ENCODE measurements around the gene SRR.
A peak's percentile ranks its signal among the peaks of the same experiment; 100 is the strongest.

SRR gene

GRCh38 chr17:2344528-2344927 lies 40.8 kb downstream of the SRR start:
- Histone ChIP-seq H4K8ac (ENCODE audit: low read length) (no peak overlapping the region), H3K14ac (ENCODE audit: low read length in 2 of 2) (no peak overlapping the region), H3K27ac (ENCODE audit: low read length, poor library complexity, severe bottlenecking) (no peak overlapping the region), H3K4me2 (ENCODE audit: low read length, poor library complexity, severe bottlenecking) (no peak overlapping the region), H3K79me1 (replicated peaks; ENCODE audit: low read length, poor library complexity, severe bottlenecking) (peaks cover 24% of the 10 kb centered on the region), H3K4me1 (ENCODE audit: control insufficient read depth, insufficient read depth, low read depth, low read length) (peaks cover 16% of the 10 kb centered on the region), H2AK5ac (ENCODE audit: low read length, severe bottlenecking) (no peak overlapping the region), H3K4ac (ENCODE audit: low read depth in 1 of 2, low read length in 2 of 2) (no peak overlapping the region), H2BK15ac (ENCODE audit: low read depth, poor library complexity, severe bottlenecking) (no peak overlapping the region), H3K27me3 (ENCODE audit: control insufficient read depth in 1 of 2, insufficient read depth in 1 of 2, low read length in 2 of 2) (no peaks in the 10 kb centered on the region), H3K23ac (ENCODE audit: low read length in 2 of 2) (no peak overlapping the region), H3K36me3 (ENCODE audit: control insufficient read depth in 1 of 2, insufficient read depth in 2 of 2, low read depth in 1 of 2, low read length in 2 of 2) (peaks cover 20 to 27% of the 10 kb centered on the region in 2 experiments), H2AFZ (ENCODE audit: low read depth, low read length) (no peak overlapping the region), H3K9ac (ENCODE audit: low read length) (no peak overlapping the region), H2BK120ac (ENCODE audit: low read depth, low read length) (no peak overlapping the region), H3K18ac (ENCODE audit: low read depth in 1 of 2, low read length in 2 of 2) (no peak overlapping the region), H2BK5ac (ENCODE audit: low read depth, low read length, poor library complexity, severe bottlenecking) (no peak overlapping the region), H2BK12ac (ENCODE audit: low read length in 2 of 2) (no peak overlapping the region), H3K9me3 (ENCODE audit: control insufficient read depth, low read length) (no peaks in the 10 kb centered on the region), H3K4me3 (ENCODE audit: insufficient read depth in 1 of 2, low read depth in 1 of 2, low read length in 2 of 2) (no peak overlapping the region), H4K91ac (ENCODE audit: low read length) (no peak overlapping the region)
- no peak for DNase-seq
- WGBS, result 94% methylated on average over 10 of the region's 10 CpGs

- Histone ChIP-seq H2BK12ac (ENCODE audit: low read length in 2 of 2) (no peak overlapping the region), H3K4me3 (ENCODE audit: insufficient read depth in 1 of 2, low read depth in 1 of 2, low read length in 2 of 2) (no peak overlapping the region), H2BK120ac (ENCODE audit: low read depth, low read length) (no peak overlapping the region), H3K9ac (ENCODE audit: low read length) (no peak overlapping the region), H3K14ac (ENCODE audit: low read length in 2 of 2) (no peak overlapping the region), H3K9me3 (ENCODE audit: control insufficient read depth, low read length) (no peaks in the 10 kb centered on the region), H4K91ac (ENCODE audit: low read length) (no peak overlapping the region), H3K4ac (ENCODE audit: low read depth in 1 of 2, low read length in 2 of 2) (no peak overlapping the region), H3K79me1 (replicated peaks; ENCODE audit: low read length, poor library complexity, severe bottlenecking) (peaks cover 32% of the 10 kb centered on the region), H3K18ac (ENCODE audit: low read depth in 1 of 2, low read length in 2 of 2) (no peak overlapping the region), H4K8ac (ENCODE audit: low read length) (no peak overlapping the region), H3K4me1 (ENCODE audit: control insufficient read depth, insufficient read depth, low read depth, low read length) (peaks cover 16% of the 10 kb centered on the region), H2BK15ac (ENCODE audit: low read depth, poor library complexity, severe bottlenecking) (no peak overlapping the region), H2BK5ac (ENCODE audit: low read depth, low read length, poor library complexity, severe bottlenecking) (no peak overlapping the region), H3K27ac (ENCODE audit: low read length, poor library complexity, severe bottlenecking) (no peak overlapping the region), H2AK5ac (ENCODE audit: low read length, severe bottlenecking) (no peak overlapping the region), H3K36me3 (ENCODE audit: control insufficient read depth in 1 of 2, insufficient read depth in 2 of 2, low read depth in 1 of 2, low read length in 2 of 2) (peaks cover 23 to 29% of the 10 kb centered on the region in 2 experiments), H3K27me3 (ENCODE audit: control insufficient read depth in 1 of 2, insufficient read depth in 1 of 2, low read length in 2 of 2) (no peaks in the 10 kb centered on the region), H3K4me2 (ENCODE audit: low read length, poor library complexity, severe bottlenecking) (no peak overlapping the region), H3K23ac (ENCODE audit: low read length in 2 of 2) (no peak overlapping the region), H2AFZ (ENCODE audit: low read depth, low read length) (no peak overlapping the region)
- WGBS, result 97% methylated on average over 8 of the region's 8 CpGs
- no peak for DNase-seq
Measured at GRCh38 chr17:2346475-2346874, 42.7 kb downstream of the SRR start.

GRCh38 chr17:2347805-2348685 lies 44.3 kb downstream of the SRR start:
- no peak overlapping the region for H4K8ac ChIP-seq (ENCODE audit: low read length)
- no peak overlapping the region for H2BK15ac ChIP-seq (ENCODE audit: low read depth, poor library complexity, severe bottlenecking)
- no peak overlapping the region for H3K14ac ChIP-seq (ENCODE audit: low read length in 2 of 2)
- 49% methylated on average over 11 of the region's 11 CpGs for WGBS
- DNase-seq, result peak; percentile 97
- peak overlapping the region in 1 of 2 experiments; percentile 32 for H3K4ac ChIP-seq (ENCODE audit: low read depth in 1 of 2, low read length in 2 of 2)
- H4K91ac ChIP-seq (ENCODE audit: low read length), result no peak overlapping the region
- H2AK5ac ChIP-seq (ENCODE audit: low read length, severe bottlenecking), result peak overlapping the region; percentile 37
- H2BK5ac ChIP-seq (ENCODE audit: low read depth, low read length, poor library complexity, severe bottlenecking), result no peak overlapping the region
- peak overlapping the region; percentile 46 to 52 for H3K18ac ChIP-seq (ENCODE audit: low read depth in 1 of 2, low read length in 2 of 2)
- peaks cover 33% of the 10 kb centered on the region for H3K79me1 ChIP-seq (replicated peaks; ENCODE audit: low read length, poor library complexity, severe bottlenecking)
- H3K9me3 ChIP-seq (ENCODE audit: control insufficient read depth, low read length), result no peaks in the 10 kb centered on the region
- peak overlapping the region; percentile 81 for H3K27ac ChIP-seq (ENCODE audit: low read length, poor library complexity, severe bottlenecking)
- no peak overlapping the region for H3K4me2 ChIP-seq (ENCODE audit: low read length, poor library complexity, severe bottlenecking)
- peaks cover 18% of the 10 kb centered on the region for H3K4me1 ChIP-seq (ENCODE audit: control insufficient read depth, insufficient read depth, low read depth, low read length)
- no peak overlapping the region for H2BK120ac ChIP-seq (ENCODE audit: low read depth, low read length)
- peak overlapping the region; percentile 29 for H3K9ac ChIP-seq (ENCODE audit: low read length)
- H3K27me3 ChIP-seq (ENCODE audit: control insufficient read depth in 1 of 2, insufficient read depth in 1 of 2, low read length in 2 of 2), result no peaks in the 10 kb centered on the region
- peaks cover 18 to 37% of the 10 kb centered on the region in 2 experiments for H3K36me3 ChIP-seq (ENCODE audit: control insufficient read depth in 1 of 2, insufficient read depth in 2 of 2, low read depth in 1 of 2, low read length in 2 of 2)
- H3K23ac ChIP-seq (ENCODE audit: low read length in 2 of 2), result no peak overlapping the region
- H2BK12ac ChIP-seq (ENCODE audit: low read length in 2 of 2), result peak overlapping the region; percentile 26 to 53
- no peak overlapping the region for H2AFZ ChIP-seq (ENCODE audit: low read depth, low read length)
- no peak overlapping the region for H3K4me3 ChIP-seq (ENCODE audit: insufficient read depth in 1 of 2, low read depth in 1 of 2, low read length in 2 of 2)

- no peak overlapping the region for H3K27ac ChIP-seq (ENCODE audit: low read length, poor library complexity, severe bottlenecking)
- no peak overlapping the region for H3K14ac ChIP-seq (ENCODE audit: low read length in 2 of 2)
- no peak overlapping the region for H4K8ac ChIP-seq (ENCODE audit: low read length)
- no peak overlapping the region for H3K9ac ChIP-seq (ENCODE audit: low read length)
- H2BK15ac ChIP-seq (ENCODE audit: low read depth, poor library complexity, severe bottlenecking), result no peak overlapping the region
- no peak overlapping the region for H3K4ac ChIP-seq (ENCODE audit: low read depth in 1 of 2, low read length in 2 of 2)
- no peak for DNase-seq
- H2AFZ ChIP-seq (ENCODE audit: low read depth, low read length), result no peak overlapping the region
- no peak overlapping the region for H2AK5ac ChIP-seq (ENCODE audit: low read length, severe bottlenecking)
- H2BK120ac ChIP-seq (ENCODE audit: low read depth, low read length), result no peak overlapping the region
- H2BK12ac ChIP-seq (ENCODE audit: low read length in 2 of 2), result no peak overlapping the region
- H2BK5ac ChIP-seq (ENCODE audit: low read depth, low read length, poor library complexity, severe bottlenecking), result no peak overlapping the region
- no peak overlapping the region for H3K18ac ChIP-seq (ENCODE audit: low read depth in 1 of 2, low read length in 2 of 2)
- H3K27me3 ChIP-seq (ENCODE audit: control insufficient read depth in 1 of 2, insufficient read depth in 1 of 2, low read length in 2 of 2), result no peaks in the 10 kb centered on the region
- H3K79me1 ChIP-seq (replicated peaks; ENCODE audit: low read length, poor library complexity, severe bottlenecking), result peaks cover 21% of the 10 kb centered on the region
- WGBS, result 97% methylated on average over 6 of the region's 6 CpGs
- H3K9me3 ChIP-seq (ENCODE audit: control insufficient read depth, low read length), result no peaks in the 10 kb centered on the region
- H3K4me1 ChIP-seq (ENCODE audit: control insufficient read depth, insufficient read depth, low read depth, low read length), result peaks cover 18% of the 10 kb centered on the region
- H3K4me2 ChIP-seq (ENCODE audit: low read length, poor library complexity, severe bottlenecking), result no peak overlapping the region
- no peak overlapping the region for H3K23ac ChIP-seq (ENCODE audit: low read length in 2 of 2)
- H3K36me3 ChIP-seq (ENCODE audit: control insufficient read depth in 1 of 2, insufficient read depth in 2 of 2, low read depth in 1 of 2, low read length in 2 of 2), result peaks cover 0 to 26% of the 10 kb centered on the region in 2 experiments
- no peak overlapping the region for H3K4me3 ChIP-seq (ENCODE audit: insufficient read depth in 1 of 2, low read depth in 1 of 2, low read length in 2 of 2)
- no peak overlapping the region for H4K91ac ChIP-seq (ENCODE audit: low read length)
Measured at GRCh38 chr17:2351269-2351668, 47.5 kb downstream of the SRR start.
